GM12801 (cell line): Measurements from ENCODE around the gene MAPKAP1.

Source experiments
- TF ChIP-seq, protein P1 (sequence below): IDR thresholded peaks from one replicate; pipeline ENCODE4 v1.5.1; 2011; ENCODE audit warnings: control low read depth; ENCODE audit not compliant: insufficient read length; ENCODE audit errors: extremely low read depth

The MAPKAP1 gene

DNA sequence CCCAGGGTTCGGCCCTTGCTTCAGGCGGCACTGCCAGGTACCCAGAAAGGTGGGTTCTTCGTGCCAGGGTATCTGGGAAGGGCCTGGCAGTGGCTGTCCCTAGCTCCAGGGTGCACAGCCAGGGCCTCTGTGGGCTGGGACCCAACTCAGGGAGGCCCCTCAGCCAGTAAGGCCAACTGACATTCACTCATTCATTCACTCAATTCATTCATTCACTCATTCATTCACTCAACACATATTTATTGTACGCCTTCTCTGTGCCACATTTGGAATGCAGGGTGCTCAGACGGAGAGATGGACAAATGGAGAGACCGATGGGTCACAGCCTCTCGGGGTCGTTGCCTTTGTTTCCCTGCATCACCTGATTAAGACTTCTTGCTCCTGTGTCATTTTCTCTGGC is 290.5 kb downstream of the MAPKAP1 start:
- TF ChIP-seq, protein P1, sequence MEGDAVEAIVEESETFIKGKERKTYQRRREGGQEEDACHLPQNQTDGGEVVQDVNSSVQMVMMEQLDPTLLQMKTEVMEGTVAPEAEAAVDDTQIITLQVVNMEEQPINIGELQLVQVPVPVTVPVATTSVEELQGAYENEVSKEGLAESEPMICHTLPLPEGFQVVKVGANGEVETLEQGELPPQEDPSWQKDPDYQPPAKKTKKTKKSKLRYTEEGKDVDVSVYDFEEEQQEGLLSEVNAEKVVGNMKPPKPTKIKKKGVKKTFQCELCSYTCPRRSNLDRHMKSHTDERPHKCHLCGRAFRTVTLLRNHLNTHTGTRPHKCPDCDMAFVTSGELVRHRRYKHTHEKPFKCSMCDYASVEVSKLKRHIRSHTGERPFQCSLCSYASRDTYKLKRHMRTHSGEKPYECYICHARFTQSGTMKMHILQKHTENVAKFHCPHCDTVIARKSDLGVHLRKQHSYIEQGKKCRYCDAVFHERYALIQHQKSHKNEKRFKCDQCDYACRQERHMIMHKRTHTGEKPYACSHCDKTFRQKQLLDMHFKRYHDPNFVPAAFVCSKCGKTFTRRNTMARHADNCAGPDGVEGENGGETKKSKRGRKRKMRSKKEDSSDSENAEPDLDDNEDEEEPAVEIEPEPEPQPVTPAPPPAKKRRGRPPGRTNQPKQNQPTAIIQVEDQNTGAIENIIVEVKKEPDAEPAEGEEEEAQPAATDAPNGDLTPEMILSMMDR, result no peak

DNA sequence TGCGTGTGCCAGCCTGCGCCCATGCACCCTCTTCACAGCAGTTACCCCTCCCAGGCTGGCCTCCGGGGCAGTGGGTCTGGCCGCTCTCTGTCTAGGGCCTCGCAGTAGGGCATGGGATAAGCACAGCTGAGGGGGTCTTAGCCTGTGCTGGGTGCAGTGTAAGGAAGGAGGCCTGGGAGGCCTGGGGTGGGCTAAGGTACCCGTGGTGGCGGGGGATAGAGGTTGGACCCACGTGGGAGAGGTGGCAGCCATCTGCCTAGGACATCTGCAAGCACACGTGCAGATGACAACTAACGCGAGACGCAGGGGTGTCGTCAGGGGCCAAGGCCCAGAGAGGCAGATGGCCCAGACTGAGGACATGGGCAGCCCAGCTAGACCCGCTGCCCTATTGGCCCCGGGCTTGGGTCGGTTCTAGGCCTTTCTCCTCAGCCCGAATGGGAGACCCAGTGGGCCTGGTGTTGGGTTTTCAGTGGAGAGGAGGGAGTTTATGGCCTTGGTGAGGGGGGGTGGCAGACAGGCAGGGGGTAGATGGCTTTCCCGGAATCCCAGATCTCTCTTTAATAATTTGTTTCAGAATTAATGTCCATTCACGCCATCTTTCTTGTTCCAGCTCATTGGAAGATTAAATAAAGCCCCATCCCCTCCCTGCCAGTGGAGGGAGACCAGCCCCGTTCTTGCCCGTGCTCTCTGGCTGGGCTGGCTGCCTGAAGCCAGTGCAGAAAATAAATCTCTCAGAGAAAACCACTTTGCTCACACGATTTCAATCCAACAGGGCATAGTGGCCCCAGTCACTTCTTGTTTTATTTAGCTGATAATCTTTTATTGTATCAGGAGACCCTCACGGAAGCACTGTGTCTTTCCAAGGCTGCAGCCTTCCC is 291.2 kb downstream of the MAPKAP1 start:
- TF ChIP-seq, protein P1, result no peak

DNA sequence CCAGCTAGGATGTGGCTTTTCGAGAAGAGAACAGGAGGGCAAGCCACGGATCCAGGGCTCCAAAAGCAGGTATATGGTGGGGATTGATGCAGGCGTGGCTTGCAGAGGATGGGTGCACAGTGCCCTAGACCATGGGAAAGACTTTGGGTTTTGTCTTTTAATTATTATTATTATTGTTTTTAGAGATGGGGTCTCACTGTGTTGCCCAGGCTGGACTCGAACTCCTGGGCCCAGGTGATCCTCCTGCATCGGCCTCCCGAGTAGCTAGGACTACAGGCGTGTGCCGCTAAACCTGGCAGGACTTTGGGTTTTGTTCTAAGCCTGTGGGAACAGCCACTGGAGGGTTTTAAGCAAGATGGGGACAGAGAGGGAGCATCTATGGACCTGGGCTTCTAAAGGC is 293.4 kb downstream of the MAPKAP1 start:
- TF ChIP-seq, protein P1, result no peak

DNA sequence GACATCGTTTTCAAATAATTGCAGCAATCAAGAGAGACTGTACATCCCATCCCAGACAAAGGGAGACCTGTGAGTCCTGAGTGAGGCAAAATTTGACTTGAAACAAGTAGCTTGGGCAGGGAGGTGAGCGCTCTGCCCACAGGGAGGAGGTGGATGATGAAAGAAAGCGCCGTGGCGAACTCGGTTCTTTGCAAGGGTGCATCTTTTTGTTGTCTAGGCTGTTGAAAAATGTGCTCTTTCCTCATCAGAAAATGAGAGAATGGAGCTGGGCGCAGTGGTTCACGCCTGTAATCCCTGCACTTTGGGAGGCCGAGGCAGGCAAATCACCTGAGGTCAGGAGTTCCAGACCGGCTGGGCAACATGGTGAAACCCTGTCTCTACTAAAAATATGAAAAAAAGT is 294.8 kb downstream of the MAPKAP1 start:
- TF ChIP-seq, protein P1, result no peak

DNA sequence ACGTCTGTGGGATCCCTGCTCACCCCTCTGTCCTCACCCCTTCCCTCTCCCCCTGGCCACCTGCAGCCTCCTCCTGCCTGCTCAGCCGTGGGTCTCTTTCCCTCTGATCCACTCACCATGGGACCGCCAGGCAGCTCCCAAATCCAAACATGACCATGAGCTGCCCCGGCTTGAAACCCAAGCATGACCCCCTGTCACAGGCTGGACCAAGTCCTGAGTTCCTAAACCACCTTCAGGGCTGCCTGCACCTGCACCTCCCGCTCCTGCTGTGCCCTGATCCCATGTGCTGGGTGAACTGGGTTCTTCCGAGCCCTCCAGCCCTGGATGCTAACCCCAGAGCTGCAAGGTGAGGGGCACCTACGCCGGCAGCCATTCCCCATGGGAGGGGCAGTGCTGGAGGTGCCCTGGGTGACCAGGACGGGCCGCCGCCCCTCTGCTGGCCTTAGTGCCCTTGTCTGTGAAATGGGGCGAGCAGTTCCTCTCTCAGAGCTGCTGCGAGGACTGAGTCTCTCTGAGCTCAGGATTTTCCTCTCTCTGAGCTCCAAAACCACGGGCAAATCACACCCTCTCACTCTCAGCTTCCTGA is 295.7 kb downstream of the MAPKAP1 start:
- TF ChIP-seq, protein P1, result no peak

DNA sequence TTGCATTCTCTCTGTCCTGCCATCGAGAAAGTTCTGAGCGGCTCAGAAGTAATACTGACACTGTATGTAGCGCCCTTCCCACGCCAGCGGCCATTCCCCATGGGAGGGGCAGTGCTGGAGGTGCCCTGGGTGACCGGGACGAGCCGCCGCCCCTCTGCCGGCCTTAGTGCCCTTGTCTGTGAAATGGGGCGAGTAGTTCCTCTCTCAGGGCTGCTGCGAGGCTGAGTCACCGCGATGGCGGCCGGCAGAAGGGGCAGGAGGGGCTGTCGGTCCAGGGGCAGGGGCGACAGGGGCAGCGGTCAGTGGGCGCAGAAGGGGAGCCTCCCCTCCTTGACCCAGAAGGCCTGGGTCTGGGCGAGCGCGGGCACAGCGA is 296.5 kb downstream of the MAPKAP1 start:
- TF ChIP-seq, protein P1, result no peak

DNA sequence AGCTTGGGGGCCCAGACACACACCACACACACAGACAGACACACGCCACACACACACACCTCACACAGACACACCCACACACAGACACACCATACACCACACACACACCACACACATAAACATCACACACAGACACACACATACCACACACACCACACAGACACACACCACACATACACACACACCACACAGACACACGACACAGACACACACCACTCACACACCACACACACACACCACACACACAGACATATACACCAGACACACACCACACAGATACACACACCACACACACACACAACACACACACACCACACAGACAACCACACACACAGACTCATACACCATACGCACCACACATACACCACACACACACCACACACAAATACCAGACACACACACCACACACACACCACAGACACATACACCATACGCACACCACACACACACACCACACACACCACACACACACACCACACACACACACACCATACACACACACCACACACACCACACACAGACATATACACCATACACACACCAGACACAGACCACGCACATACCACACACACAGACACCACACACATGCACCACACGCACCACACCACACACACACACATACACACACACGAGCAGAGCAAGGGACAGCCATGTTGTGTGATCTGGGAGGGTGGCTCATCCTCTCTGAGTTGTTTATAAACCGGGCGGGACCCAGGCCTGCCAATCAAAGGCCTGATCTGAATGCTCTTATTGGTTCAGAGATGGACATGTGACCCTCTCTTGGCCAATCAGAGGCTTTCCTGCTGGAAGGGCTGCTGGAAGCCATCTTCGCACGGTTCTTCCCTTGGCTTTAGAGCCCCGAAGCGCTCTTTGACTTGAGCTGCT is 297.1 kb downstream of the MAPKAP1 start:
- TF ChIP-seq, protein P1, result no peak
